ENCODE results near the gene MRPL21. TPM values are rescaled to one million over a fixed set of nuclear protein-coding genes. Genes with fewer than 3 reads are reported as not detected.

The MRPL21 gene
- total and polyA plus RNA-seq, 8 donors: 17.9 to 42.1 (median 25.4) TPM

DNA sequence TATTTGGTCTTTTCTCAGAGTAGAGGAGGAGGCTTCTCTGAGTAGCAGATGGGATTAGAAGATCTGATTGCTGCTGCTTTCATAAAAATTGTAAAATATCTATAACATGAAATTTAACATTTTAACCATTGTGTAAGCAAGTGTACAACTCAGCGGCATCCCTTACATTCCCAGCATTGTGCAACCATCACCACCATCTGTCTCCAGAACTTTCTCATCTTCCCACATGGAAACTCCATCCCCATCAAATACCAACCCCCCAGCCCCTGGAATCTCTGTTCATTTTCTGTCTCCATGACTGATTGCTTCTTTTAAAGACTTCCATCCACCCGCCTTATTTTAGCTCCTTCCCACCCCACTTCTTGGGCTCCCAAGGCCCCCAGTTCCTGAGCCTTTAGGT lies 44.9 kb upstream of the MRPL21 start:
- TF ChIP-seq, protein P1, sequence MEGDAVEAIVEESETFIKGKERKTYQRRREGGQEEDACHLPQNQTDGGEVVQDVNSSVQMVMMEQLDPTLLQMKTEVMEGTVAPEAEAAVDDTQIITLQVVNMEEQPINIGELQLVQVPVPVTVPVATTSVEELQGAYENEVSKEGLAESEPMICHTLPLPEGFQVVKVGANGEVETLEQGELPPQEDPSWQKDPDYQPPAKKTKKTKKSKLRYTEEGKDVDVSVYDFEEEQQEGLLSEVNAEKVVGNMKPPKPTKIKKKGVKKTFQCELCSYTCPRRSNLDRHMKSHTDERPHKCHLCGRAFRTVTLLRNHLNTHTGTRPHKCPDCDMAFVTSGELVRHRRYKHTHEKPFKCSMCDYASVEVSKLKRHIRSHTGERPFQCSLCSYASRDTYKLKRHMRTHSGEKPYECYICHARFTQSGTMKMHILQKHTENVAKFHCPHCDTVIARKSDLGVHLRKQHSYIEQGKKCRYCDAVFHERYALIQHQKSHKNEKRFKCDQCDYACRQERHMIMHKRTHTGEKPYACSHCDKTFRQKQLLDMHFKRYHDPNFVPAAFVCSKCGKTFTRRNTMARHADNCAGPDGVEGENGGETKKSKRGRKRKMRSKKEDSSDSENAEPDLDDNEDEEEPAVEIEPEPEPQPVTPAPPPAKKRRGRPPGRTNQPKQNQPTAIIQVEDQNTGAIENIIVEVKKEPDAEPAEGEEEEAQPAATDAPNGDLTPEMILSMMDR (IDR thresholded peaks at IDR 0.05): no peak
- WGBS, 2 donors: 50 to 63% methylated on average over 2 of the region's 2 CpGs
- no peaks in the 10 kb centered on the region for H3K27me3 ChIP-seq
- ATAC-seq: no peak
- no peaks in the 10 kb centered on the region for H3K9me3 ChIP-seq
- DNase-seq: no peak
- H3K36me3 ChIP-seq: no peaks in the 10 kb centered on the region
- no peaks in the 10 kb centered on the region for H3K4me1 ChIP-seq
- H3K4me3 ChIP-seq: no peak overlapping the region
- intact Hi-C loops (cut with DNase I): no loop called here
- no peak for FAIRE-seq
- H3K27ac ChIP-seq: no peak overlapping the region

DNA sequence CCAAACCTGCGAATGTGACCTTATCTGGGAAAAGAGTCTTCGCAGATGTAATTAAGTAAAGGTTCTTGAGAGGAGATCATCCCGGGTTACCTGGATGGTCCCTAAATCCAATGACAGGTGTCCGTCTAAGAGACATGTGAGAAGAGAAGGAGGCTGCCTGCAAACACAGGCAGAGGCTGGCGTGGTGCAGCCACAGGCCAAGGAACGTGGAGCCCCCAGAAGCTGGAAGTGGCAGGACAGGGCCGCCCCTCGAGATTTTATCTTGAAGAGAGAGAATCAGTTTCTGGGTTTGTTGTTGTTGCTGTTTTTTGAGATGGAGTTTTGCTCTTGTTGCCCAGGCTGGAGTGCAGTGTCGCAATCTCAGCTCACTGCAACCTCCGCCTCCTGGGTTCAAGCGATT lies 43.5 kb upstream of the MRPL21 start:
- H3K27ac ChIP-seq: peak overlapping the region in 1 of 4 donors; percentile 22
- WGBS, 2 donors: 59 to 62% methylated on average over 11 of the region's 11 CpGs
- H3K4me3 ChIP-seq: no peak overlapping the region
- FAIRE-seq: no peak
- no peaks in the 10 kb centered on the region for H3K27me3 ChIP-seq
- TF ChIP-seq, protein P1 (IDR thresholded peaks at IDR 0.05): no peak
- H3K9me3 ChIP-seq: no peaks in the 10 kb centered on the region
- DNase-seq: peak in 1 of 6 donors; percentile 13
- no peaks in the 10 kb centered on the region for H3K4me1 ChIP-seq
- intact Hi-C loops (cut with DNase I): no loop called here
- ATAC-seq: no peak
- no peaks in the 10 kb centered on the region for H3K36me3 ChIP-seq

DNA sequence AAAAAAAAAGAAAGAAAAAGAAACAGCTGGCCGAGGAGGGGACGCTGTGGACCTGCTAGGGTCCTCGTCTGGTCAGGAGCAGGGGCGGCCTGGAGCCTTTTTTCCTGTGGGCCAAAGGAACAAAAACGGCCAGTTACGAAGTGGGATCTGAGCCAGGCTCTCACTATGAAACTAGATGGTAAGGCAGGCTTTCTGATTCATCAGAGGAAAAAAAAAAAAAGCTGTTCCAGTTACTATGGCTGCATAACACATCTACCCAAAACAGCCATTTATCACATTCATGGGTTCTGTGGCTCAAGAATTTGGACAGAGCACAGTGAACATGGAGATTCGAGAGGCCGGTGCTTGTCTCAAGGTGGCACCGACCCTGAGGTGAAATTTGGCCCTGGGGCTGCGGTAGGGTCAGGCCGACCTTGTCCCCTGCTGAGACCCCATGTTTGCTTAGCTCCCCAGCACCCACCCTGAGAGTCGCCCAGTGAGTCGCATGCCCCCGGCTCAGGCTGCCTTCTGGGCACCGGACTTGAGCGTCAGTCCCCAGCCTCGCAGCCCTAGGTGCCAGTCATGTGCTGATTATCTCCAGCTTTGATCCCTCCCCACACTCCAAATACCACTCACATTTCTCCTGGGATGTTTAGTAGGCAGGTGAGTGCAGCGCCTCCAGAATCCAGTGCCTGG lies 42.9 kb upstream of the MRPL21 start:
- no peaks in the 10 kb centered on the region for H3K36me3 ChIP-seq
- 26 to 30% methylated on average over 18 of the region's 18 CpGs for WGBS, 2 donors
- intact Hi-C loops (cut with DNase I): no loop called here
- H3K4me1 ChIP-seq: no peaks in the 10 kb centered on the region
- no peaks in the 10 kb centered on the region for H3K27me3 ChIP-seq
- no peak overlapping the region for H3K4me3 ChIP-seq
- H3K9me3 ChIP-seq: no peaks in the 10 kb centered on the region
- ATAC-seq (peak; percentile 59 to 81 (median 78)), DNase-seq (peak in 2 of 6 donors; percentile 33 to 38), FAIRE-seq (no peak)
- TF ChIP-seq, protein P1 (IDR thresholded peaks at IDR 0.05): no peak
- H3K27ac ChIP-seq: peak overlapping the region in 3 of 4 donors; percentile 22 to 60 (median 48)

DNA sequence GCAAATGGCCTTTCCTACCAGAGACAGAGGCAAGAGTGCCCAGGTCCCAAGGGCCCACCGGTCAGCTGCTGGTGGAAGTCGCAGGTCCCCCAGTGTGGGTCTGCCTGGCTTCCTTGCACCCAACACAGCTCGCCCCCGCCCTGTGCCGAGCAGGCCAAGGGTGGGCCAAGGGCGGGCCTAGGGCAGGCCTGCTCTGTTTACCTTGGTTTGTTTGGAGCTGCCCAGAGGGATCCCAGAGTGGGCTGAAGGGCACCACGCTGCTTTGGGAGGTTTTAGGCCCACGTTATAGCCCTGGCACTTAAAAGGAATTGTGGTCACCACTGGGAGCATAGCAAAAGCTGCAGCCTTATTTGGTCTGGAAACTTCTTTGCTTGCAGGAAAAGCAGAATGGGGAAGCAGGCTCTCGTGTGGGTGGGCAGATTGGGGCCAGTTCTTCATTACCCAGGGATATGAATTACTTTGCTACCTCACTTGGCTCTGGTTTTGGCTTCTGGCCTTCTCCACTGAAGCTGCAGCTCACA lies 39.2 kb upstream of the MRPL21 start:
- no peak for FAIRE-seq
- Histone ChIP-seq H3K27ac (no peak overlapping the region), H3K27me3 (no peaks in the 10 kb centered on the region), H3K4me1 (no peaks in the 10 kb centered on the region), H3K4me3 (no peak overlapping the region), H3K9me3 (no peaks in the 10 kb centered on the region), H3K36me3 (peaks cover 0 to 5% (median under 1%) of the 10 kb centered on the region in 3 donors)
- DNase-seq: peak in 1 of 6 donors; percentile 37
- 68 to 83% methylated on average over 9 of the region's 9 CpGs for WGBS, 2 donors
- ATAC-seq: peak in 1 of 4 donors; percentile 38
- TF ChIP-seq, protein P1 (IDR thresholded peaks at IDR 0.05): no peak
- intact Hi-C loops (cut with DNase I): no loop called here

DNA sequence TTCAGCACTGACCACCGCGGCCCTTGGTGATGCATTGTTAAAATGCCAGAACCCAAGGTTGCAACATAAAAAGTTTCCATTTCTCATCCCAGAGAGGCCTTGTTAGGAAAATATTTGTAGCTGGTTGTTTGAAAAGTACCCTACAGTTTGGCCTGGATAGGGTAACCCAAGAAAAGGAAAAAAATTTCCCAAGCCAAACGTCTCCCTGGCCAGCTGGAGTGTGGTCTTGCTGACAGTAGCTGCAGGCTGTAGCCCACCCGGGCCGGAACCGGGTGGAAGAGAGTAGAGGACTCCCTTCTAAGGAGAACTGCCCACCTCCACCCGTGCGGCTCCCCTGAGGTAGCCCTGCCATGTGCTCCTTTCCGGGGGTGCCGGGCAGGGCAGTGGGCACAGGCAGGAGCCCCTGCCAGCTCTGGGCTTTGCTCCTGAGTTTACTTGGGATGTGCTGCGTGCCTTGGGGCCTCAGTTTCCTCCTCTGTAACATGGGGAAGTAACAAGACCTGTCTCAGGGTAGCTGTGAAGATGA lies 38.5 kb upstream of the MRPL21 start:
- TF ChIP-seq, protein P1 (IDR thresholded peaks at IDR 0.05): no peak
- WGBS, 2 donors: 68 to 73% methylated on average over 11 of the region's 11 CpGs
- H3K4me1 ChIP-seq: no peaks in the 10 kb centered on the region
- no peaks in the 10 kb centered on the region for H3K27me3 ChIP-seq
- DNase-seq (peak in 1 of 6 donors; percentile 30), FAIRE-seq (no peak), ATAC-seq (no peak)
- H3K4me3 ChIP-seq: no peak overlapping the region
- H3K27ac ChIP-seq: no peak overlapping the region
- peaks cover 0 to 11% (median 6%) of the 10 kb centered on the region in 3 donors for H3K36me3 ChIP-seq
- H3K9me3 ChIP-seq: no peaks in the 10 kb centered on the region
- intact Hi-C loops (cut with DNase I): no loop called here
